ENCODE data around the gene FRRS1.

The FRRS1 gene

GRCh38 chr1:99726818-99727217 is 39.6 kb downstream of the FRRS1 start:
- TF ChIP-seq CTCF (IDR thresholded peaks at IDR 0.05; ENCODE audit: borderline replicate concordance, control extremely low read depth, extremely low read depth, insufficient read depth, missing control alignments): no peak
- DNase-seq (ENCODE audit: low spot score): no peak
- in situ Hi-C loops (cut with MboI; ENCODE audit: low sequenced_read_pairs, unreplicated experiment): no loop called here

- in situ Hi-C loops (cut with MboI; ENCODE audit: low sequenced_read_pairs, unreplicated experiment): no loop called here
- TF ChIP-seq CTCF (IDR thresholded peaks at IDR 0.05; ENCODE audit: borderline replicate concordance, control extremely low read depth, extremely low read depth, insufficient read depth, missing control alignments): no peak
- no peak for DNase-seq (ENCODE audit: low spot score)
Measured at GRCh38 chr1:99726407-99726806, 40.0 kb downstream of the FRRS1 start.

GRCh38 chr1:99725996-99726395 is 40.4 kb downstream of the FRRS1 start:
- in situ Hi-C loops (cut with MboI; ENCODE audit: low sequenced_read_pairs, unreplicated experiment): no loop called here
- no peak for DNase-seq (ENCODE audit: low spot score)
- TF ChIP-seq CTCF (IDR thresholded peaks at IDR 0.05; ENCODE audit: borderline replicate concordance, control extremely low read depth, extremely low read depth, insufficient read depth, missing control alignments): no peak

GRCh38 chr1:99723251-99723650 is 43.2 kb downstream of the FRRS1 start:
- no peak for DNase-seq (ENCODE audit: low spot score)
- no peak for TF ChIP-seq CTCF (IDR thresholded peaks at IDR 0.05; ENCODE audit: borderline replicate concordance, control extremely low read depth, extremely low read depth, insufficient read depth, missing control alignments)
- in situ Hi-C loops (cut with MboI; ENCODE audit: low sequenced_read_pairs, unreplicated experiment): no loop called here

- no peak for DNase-seq (ENCODE audit: low spot score)
- no peak for TF ChIP-seq CTCF (IDR thresholded peaks at IDR 0.05; ENCODE audit: borderline replicate concordance, control extremely low read depth, extremely low read depth, insufficient read depth, missing control alignments)
- in situ Hi-C loops (cut with MboI; ENCODE audit: low sequenced_read_pairs, unreplicated experiment): no loop called here
Measured at GRCh38 chr1:99717005-99717404, 49.4 kb downstream of the FRRS1 start.

- DNase-seq (ENCODE audit: low spot score): no peak
- no peak for TF ChIP-seq CTCF (IDR thresholded peaks at IDR 0.05; ENCODE audit: borderline replicate concordance, control extremely low read depth, extremely low read depth, insufficient read depth, missing control alignments)
- in situ Hi-C loops (cut with MboI; ENCODE audit: low sequenced_read_pairs, unreplicated experiment): no loop called here
Measured at GRCh38 chr1:99713006-99713405, 53.4 kb downstream of the FRRS1 start.

GRCh38 chr1:99710994-99711393 is 55.4 kb downstream of the FRRS1 start:
- no peak for TF ChIP-seq CTCF (IDR thresholded peaks at IDR 0.05; ENCODE audit: borderline replicate concordance, control extremely low read depth, extremely low read depth, insufficient read depth, missing control alignments)
- DNase-seq (ENCODE audit: low spot score): no peak
- in situ Hi-C loops (cut with MboI; ENCODE audit: low sequenced_read_pairs, unreplicated experiment): no loop called here
